ACHN (cell line): ENCODE data around the gene CDK11B.
"Not testable (repeated sequence)": the region's sequence is repeated elsewhere in the genome, so short reads cannot be mapped to it uniquely, and the experiment has no call there.

ENCODE experiments used
- DNase-seq: peaks from one replicate; pipeline ENCODE4 v3.0.0-alpha.2; 2015
- in situ Hi-C: cut with HindIII; loops from 2 replicates; pipeline ENCODE4 v1.10.0; 2017; ENCODE audit warnings: low sequenced_read_pairs, low pct_ligation_motif_present, low pct_unique_long_range_greater_than_20kb

CDK11B gene

DNA sequence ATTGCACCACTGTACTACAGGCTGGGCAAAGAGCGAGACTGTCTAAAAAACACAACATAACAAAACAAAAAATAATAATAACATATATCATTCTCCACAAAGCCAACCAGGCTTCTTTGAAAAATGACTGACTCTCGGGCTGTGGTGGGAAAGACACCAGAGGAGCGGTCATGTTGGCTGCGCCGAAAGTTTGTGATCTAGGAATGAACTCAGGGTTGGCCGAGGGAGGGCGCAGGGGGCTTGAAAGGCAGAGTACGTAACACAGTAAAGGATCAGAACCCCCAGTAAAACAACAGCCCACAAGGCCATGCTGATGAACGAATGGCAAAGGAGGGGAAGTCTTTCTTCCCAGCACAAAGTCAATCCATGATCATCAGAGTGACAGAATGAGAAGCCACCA, 29.0 kb upstream of the CDK11B start:
- DNase-seq: no peak
- in situ Hi-C loops: no loop called here

GRCh38 chr1:1684031-1684681, 25.4 kb upstream of the CDK11B start:
- in situ Hi-C loops: no loop called here
- no peak for DNase-seq

GRCh38 chr1:1683104-1683905, 24.5 kb upstream of the CDK11B start:
- no peak for DNase-seq
- in situ Hi-C loops: no loop called here

DNA sequence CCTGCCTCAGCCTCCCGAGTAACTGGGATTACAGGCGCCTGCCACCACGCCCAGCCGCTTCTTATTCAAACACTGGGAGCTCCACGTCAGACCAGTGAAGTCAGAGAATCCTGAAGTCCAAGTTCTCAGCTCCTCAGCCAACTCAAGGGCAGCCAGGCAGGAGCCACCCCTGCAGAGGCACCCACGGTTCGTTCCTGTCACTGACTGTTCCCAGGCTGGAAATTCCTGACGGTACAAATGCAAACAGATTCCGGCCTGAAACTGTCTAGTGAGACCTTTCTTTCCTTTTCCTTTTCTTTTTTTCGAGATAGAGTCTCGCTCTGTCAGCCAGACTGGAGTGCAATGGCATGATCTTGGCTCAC, 22.1 kb upstream of the CDK11B start:
- no peak for DNase-seq
- in situ Hi-C loops: no loop called here

DNA sequence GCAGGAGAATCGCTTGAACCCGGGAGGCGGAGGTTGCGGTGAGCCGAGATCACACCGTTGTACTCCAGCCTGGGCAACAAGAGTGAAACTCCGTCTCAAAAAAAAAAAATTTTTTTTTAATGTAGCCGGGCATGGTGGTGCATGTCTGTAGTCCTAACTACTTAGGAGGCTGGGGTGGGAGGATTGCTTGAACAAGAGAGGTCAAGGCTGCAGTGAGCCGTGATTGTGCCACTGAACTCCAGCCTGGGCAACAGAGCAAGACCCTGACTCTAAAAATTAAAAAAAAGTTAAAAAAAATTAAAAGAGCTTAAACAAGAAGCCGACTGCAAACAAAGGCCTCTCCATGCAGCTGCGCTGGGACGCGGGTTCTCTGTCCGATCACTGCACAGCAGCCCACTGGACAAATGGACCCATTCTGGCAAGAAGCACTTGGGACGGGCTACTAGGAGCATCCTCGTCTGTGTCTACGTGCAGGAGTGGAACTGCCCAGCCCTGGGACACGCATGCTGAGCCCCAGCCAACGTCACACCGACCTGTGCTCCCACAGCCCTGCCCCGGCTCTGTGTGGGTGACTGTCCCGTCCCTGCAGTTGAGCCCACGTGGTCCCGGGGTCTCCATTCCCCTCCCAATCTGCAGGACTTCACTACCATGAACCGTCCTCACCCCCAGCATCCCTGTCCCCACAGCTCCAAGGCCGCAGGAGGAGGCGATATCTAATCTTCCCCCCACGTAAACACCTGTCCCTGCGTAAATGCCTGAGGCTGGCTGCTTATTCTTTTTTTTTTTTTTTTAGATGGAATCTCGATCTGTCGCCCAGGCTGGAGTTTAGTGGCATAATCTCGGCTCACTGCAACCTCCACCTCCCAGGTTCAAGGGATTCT, 21.5 kb upstream of the CDK11B start:
- no peak for DNase-seq
- in situ Hi-C loops: no loop called here

- in situ Hi-C loops: no loop called here
- no peak for DNase-seq
These were observed 20.0 kb upstream of the CDK11B start for GRCh38 chr1:1678581-1679380.

DNA sequence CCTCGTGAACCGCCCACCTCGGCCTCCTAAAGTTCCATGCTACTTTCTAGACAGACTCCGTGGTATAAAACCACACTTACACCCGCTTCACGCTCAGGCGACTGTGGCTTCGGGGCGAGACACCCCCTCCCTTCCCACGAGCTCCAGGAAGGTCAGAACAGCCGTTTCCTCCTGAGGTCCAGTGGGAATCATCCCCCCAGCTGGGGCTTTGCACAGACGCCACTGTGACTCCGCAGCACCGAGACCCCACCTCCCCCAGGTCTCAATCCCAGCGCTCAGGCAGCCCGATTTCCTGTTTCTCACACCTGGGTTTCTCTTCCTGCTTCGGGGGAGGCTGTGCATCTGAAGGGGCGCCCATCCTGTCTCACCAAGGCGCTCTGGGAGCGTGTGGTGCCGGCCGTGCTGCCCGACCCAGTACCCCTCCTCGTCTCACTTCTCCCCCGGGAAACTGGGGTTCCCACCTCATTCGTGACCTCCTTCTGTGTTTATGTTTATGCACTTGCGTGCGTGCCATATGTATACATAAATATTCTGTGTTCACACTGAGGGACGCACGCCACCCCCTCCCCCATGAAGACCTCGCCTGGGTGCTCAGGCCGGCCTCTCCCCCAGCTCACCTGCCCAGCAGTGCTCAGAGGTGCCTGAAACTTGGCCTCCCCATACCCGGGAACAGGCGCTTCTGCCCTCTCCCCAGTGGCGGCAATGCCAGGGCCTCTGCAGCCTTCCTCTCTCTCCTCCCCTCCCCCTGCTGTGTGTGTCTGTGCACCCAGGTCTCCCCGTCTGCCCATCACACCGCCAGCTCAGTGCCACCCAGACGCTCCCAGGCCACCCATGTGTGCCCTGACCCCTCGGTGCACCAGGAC, 19.1 kb upstream of the CDK11B start:
- no peak for DNase-seq
- in situ Hi-C loops: no loop called here

GRCh38 chr1:1676087-1676486, 17.3 kb upstream of the CDK11B start:
- in situ Hi-C loops, DNase-seq: not testable (repeated sequence)

- in situ Hi-C loops, DNase-seq: not testable (repeated sequence)
These were observed 16.4 kb upstream of the CDK11B start for GRCh38 chr1:1675218-1675617.

DNA sequence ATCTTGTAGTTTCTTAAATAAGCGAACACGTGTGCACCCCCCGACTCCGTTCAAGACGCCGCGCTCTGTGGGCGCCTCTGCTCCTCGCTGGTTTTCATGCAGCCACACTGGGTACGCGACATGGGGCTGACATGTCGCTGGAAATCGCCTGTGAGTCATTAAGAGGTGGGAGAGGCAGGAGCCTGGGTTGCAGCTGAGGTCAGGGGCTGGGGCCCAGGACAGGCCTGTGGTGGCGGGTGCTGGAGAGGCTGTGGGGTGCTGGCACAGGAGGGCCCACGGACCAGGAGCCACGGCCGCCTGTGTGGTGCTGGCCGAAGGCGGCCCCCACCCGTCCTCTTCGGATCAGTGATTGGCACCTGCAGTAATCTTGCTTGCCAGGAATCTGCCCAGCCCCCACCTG, 16.0 kb upstream of the CDK11B start:
- in situ Hi-C loops, DNase-seq: not testable (repeated sequence)

GRCh38 chr1:1672181-1672965, 13.6 kb upstream of the CDK11B start:
- no peak for DNase-seq
- in situ Hi-C loops: no loop called here

DNA sequence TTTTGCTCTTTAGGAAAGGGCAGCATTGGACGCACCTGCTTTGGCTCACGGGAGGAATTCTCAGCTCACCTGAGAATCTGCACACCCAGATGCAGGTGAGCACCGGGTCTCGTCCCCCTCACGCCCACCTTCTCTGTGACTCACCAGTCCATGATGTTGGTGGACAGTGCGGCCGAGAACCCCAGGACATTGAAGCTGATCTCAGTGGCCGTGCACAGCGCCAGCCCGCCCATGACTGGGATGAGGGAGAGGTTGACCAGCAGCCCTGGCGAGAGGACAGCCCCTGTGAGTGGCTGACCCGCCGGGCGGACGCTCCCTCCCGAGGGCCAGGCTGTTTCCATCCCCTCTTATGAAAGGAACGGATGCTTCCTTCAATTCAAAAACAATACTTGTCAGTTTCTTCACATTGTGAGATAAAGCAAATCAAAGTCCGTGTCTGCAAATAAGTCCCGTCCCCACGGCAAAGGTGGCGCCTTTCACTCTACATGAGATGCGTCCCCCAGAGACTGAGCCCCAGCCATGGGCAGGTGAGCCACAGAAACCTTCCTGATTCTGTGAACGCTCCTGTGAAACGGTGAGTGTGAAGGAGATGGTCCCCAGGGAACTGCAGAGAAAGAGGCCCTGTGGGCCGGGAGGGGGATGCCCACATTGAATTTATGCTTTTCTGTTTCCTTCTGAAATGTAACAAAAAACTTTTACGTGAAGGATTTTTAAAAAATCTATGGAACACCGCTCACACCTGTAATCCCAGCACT, 12.7 kb upstream of the CDK11B start:
- DNase-seq: no peak
- in situ Hi-C loops: no loop called here

DNA sequence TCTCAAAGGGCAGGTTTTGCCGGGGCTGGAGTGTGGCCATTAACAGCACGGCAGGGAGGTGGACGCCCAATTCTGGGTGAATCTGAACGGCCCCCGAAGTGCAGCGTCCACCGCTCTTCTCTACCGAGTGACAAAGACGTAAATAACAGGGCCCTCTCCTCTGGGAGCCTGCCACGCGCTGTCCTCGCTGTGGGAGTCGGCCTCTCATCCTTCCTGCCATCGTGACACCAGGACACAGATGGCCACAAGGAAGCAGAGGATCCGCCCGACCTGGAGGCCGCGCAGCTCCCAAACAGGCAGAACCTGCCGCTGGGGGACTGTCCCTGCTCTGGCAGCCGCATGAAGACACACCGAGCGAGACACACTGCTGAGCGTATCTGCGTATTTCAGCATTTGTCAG, 12.1 kb upstream of the CDK11B start:
- in situ Hi-C loops: no loop called here
- DNase-seq: no peak

GRCh38 chr1:1669468-1670440, 10.9 kb upstream of the CDK11B start:
- in situ Hi-C loops: no loop called here
- no peak for DNase-seq

DNA sequence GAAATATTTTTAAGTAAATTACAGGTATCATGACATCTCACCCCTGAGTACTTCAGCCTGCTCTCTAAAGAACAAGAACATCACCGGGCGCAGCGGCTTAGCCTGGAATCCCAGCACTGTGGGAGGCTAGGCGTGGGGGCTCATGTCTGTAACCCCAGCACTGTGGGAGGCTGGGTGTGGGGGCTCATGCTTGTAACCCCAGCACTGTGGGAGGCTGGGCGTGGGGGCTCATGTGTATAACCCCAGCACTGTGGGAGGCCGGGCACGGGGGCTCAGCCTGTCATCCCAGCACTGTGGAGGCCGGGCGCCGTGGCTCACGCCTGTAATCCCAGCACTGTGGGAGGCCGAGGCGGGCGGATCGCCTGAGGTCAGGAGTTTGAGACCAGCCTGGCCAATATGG, 7.7 kb upstream of the CDK11B start:
- DNase-seq: no peak
- in situ Hi-C loops: no loop called here
